Keratinocyte (primary cell): ENCODE measurements around the gene SMPD3. TPM values are rescaled to one million over a fixed set of nuclear protein-coding genes. Genes with fewer than 3 reads are reported as not detected.
A peak's percentile ranks its signal among the peaks of the same experiment; 100 is the strongest.

Experiments
- DNase-seq: peaks from one replicate; pipeline ENCODE4 v3.0.0-alpha.2; 2011; ENCODE audit warnings: low read depth, missing footprints, low spot score
- FAIRE-seq: peaks from 2 replicates; lab custom pipeline; 2011; peaks lifted over from hg19 to GRCh38; lab: Jason Lieb, UNC
- H2AFZ ChIP-seq: 2 replicates; pipeline ENCODE4 v1.6.0; 2012; ENCODE audit warnings: low read length, control low read depth, inconsistent platforms; ENCODE audit not compliant: control insufficient read depth
- H3K27ac ChIP-seq: 2 replicates; pipeline ENCODE4 v1.5.1; 2011; ENCODE audit warnings: low read length; ENCODE audit not compliant: control insufficient read depth, insufficient read depth
- H3K27me3 ChIP-seq: 3 replicates; pipeline ENCODE4 v1.6.0; 2011; ENCODE audit warnings: low read length; ENCODE audit not compliant: control insufficient read depth, insufficient read depth; ENCODE audit errors: extremely low read depth
- H3K36me3 ChIP-seq, 2 experiments: 2 replicates in 1 of 2; 3 replicates in 1 of 2; pipeline ENCODE4 v1.5.1; 2011; ENCODE audit warnings: low read length in 2 of 2, mild to moderate bottlenecking in 1 of 2; ENCODE audit not compliant: control insufficient read depth in 2 of 2, insufficient read depth in 2 of 2; ENCODE audit errors: extremely low read depth in 1 of 2
- H3K4me1 ChIP-seq: 3 replicates; pipeline ENCODE4 v1.5.1; 2011; ENCODE audit warnings: low read length; ENCODE audit not compliant: control insufficient read depth, insufficient read depth; ENCODE audit errors: extremely low read depth
- H3K4me2 ChIP-seq: 3 replicates; pipeline ENCODE4 v1.6.0; 2011; ENCODE audit warnings: low read depth, low read length; ENCODE audit not compliant: control insufficient read depth, insufficient read depth; ENCODE audit errors: extremely low read depth
- H3K4me3 ChIP-seq, 3 experiments: fragments of 200-600 bp in 1 of 3; sonication (generic) in 1 of 3; 2 replicates in 2 of 3; 3 replicates in 1 of 3; pipeline ENCODE4 v1.5.1; 2011 to 2016; ENCODE audit warnings: low read length in 3 of 3, mild to moderate bottlenecking in 3 of 3, control low read depth in 2 of 3, inconsistent platforms in 1 of 3, low read depth in 1 of 3, mixed read lengths in 1 of 3, mixed run types in 1 of 3, moderate library complexity in 1 of 3; ENCODE audit not compliant: control insufficient read depth in 2 of 3, insufficient read depth in 2 of 3; ENCODE audit errors: extremely low read depth in 1 of 3
- H3K79me2 ChIP-seq: 2 replicates; pipeline ENCODE4 v1.6.0; 2012; ENCODE audit warnings: low read length; ENCODE audit not compliant: control insufficient read depth, insufficient read depth
- H3K9ac ChIP-seq: 3 replicates; pipeline ENCODE4 v1.6.0; 2011; ENCODE audit warnings: low read length; ENCODE audit not compliant: control insufficient read depth, insufficient read depth; ENCODE audit errors: extremely low read depth
- H3K9me1 ChIP-seq: 3 replicates; pipeline ENCODE4 v1.6.0; 2011; ENCODE audit warnings: low read length; ENCODE audit not compliant: control insufficient read depth, insufficient read depth; ENCODE audit errors: extremely low read depth
- H3K9me3 ChIP-seq: 2 replicates; pipeline ENCODE4 v1.5.1; 2012; ENCODE audit warnings: low read depth, low read length; ENCODE audit not compliant: control insufficient read depth
- H4K20me1 ChIP-seq: 3 replicates; pipeline ENCODE4 v1.6.0; 2011; ENCODE audit warnings: low read length; ENCODE audit not compliant: control insufficient read depth, insufficient read depth; ENCODE audit errors: extremely low read depth
- EZH2 ChIP-seq: IDR thresholded peaks from one replicate; pipeline ENCODE4 v1.6.1; 2012; ENCODE audit warnings: inconsistent platforms, mild to moderate bottlenecking, low read length, moderate library complexity
- dilution Hi-C: fragments of 300-500 bp; cut with MboI; formaldehyde crosslinking; loops from one replicate; pipeline ENCODE4 v1.7.0; 2020; ENCODE audit warnings: low sequenced_read_pairs; ENCODE audit not compliant: extremely low pct_ligation_motif_present
- polyA plus RNA-seq, 5 experiments: library from polyadenylated mRNA; depleted of rRNA in 3 of 5; stranded (reverse) in 3 of 5; stranded (forward) in 1 of 5; unstranded in 1 of 5; fragments of >200 nt; gene quantifications; 1 replicate in 1 of 5; 2 replicates in 3 of 5; 3 replicates in 1 of 5; pipeline versions ENCODE4 v1.2.1 to v1.2.3, GENCODE V29; 2011 to 2012; ENCODE audit warnings: missing spikeins in 2 of 5, low read depth in 1 of 5, low replicate concordance in 1 of 5
- TF ChIP-seq, protein P1 (sequence below), 3 experiments: IDR thresholded peaks in 1 of 3; conservative IDR thresholded peaks in 1 of 3; optimal IDR thresholded peaks in 1 of 3; 2 replicates in 2 of 3; 3 replicates in 1 of 3; pipeline versions ENCODE3 to v1.5.1; 2011; ENCODE audit warnings: low read length in 3 of 3, mild to moderate bottlenecking in 3 of 3, moderate library complexity in 2 of 3, control low read depth in 1 of 3, inconsistent platforms in 1 of 3; ENCODE audit not compliant: insufficient read depth in 2 of 3; ENCODE audit errors: extremely low read depth in 1 of 3

Gene SMPD3
- polyA plus RNA-seq, 1 donor (not counting 4 experiments of a cell fraction or from before 2014, with no cell fraction given), result 0.34 TPM

DNA sequence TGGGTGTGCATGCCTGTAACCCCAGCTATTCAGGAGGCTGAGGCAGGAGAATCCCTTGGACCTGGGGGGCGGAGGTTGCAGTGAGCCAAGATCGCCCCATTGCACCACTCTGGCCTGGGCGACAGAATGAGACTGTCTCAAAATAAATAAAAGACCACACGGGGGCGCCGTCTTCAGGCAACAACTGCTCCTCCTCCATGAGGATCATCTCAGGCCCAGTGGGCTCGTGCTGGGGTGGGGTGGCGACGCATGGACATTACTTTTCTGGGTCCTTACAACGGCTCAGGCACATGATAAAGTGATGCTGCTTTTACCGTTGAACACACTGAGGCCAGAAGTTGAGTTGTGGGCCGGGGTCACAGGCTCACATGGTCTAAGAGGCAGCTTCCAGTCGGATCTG is 81.3 kb downstream of the SMPD3 start:
- TF ChIP-seq EZH2, result no peak
- TF ChIP-seq, protein P1, sequence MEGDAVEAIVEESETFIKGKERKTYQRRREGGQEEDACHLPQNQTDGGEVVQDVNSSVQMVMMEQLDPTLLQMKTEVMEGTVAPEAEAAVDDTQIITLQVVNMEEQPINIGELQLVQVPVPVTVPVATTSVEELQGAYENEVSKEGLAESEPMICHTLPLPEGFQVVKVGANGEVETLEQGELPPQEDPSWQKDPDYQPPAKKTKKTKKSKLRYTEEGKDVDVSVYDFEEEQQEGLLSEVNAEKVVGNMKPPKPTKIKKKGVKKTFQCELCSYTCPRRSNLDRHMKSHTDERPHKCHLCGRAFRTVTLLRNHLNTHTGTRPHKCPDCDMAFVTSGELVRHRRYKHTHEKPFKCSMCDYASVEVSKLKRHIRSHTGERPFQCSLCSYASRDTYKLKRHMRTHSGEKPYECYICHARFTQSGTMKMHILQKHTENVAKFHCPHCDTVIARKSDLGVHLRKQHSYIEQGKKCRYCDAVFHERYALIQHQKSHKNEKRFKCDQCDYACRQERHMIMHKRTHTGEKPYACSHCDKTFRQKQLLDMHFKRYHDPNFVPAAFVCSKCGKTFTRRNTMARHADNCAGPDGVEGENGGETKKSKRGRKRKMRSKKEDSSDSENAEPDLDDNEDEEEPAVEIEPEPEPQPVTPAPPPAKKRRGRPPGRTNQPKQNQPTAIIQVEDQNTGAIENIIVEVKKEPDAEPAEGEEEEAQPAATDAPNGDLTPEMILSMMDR (optimal IDR thresholded peaks at IDR 0.05 in 1 of 3, IDR thresholded peaks at IDR 0.05 in 1 of 3, conservative IDR thresholded peaks at IDR 0.05 in 1 of 3; ENCODE audit: extremely low read depth in 1 of 3, insufficient read depth in 2 of 3, low read length in 3 of 3), result peak; percentile 30 to 62 (median 59)
- peaks cover 38% of the 10 kb centered on the region for H3K27me3 ChIP-seq
- H3K79me2 ChIP-seq, result no peaks in the 10 kb centered on the region
- H3K36me3 ChIP-seq, result no peaks in the 10 kb centered on the region
- H3K9me1 ChIP-seq, result no peaks in the 10 kb centered on the region
- no peak overlapping the region for H3K9ac ChIP-seq
- no peak for DNase-seq
- FAIRE-seq, result no peak
- H3K27ac ChIP-seq, result no peak overlapping the region
- H3K9me3 ChIP-seq, result no peaks in the 10 kb centered on the region
- dilution Hi-C loops, result no loop called here
- H3K4me3 ChIP-seq, result no peak overlapping the region
- no peaks in the 10 kb centered on the region for H3K4me1 ChIP-seq
- no peaks in the 10 kb centered on the region for H4K20me1 ChIP-seq
- no peak overlapping the region for H3K4me2 ChIP-seq
- no peak overlapping the region for H2AFZ ChIP-seq

DNA sequence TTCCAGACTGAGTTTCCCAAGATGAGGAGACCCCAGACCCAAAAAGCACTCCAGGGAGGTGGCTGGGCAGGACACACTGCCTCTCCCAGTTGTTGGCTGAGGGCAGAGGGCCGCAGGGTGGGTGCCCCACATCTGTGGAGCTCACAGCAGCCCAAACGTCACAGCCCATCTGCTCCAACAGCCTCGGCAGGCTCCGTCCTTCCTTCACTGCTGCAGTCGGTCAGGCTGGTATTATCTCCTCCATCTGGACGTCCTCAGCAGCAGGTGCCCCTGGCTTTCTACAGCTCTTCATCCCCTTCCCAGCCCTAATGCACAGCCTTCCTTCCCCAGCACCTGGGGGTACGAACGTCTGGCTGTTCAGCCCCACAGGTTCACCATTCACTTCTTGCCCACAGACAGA is 82.2 kb downstream of the SMPD3 start:
- Histone ChIP-seq H2AFZ (no peak overlapping the region), H4K20me1 (no peaks in the 10 kb centered on the region), H3K4me1 (no peaks in the 10 kb centered on the region), H3K9me3 (no peaks in the 10 kb centered on the region), H3K36me3 (no peaks in the 10 kb centered on the region), H3K27me3 (peaks cover 38% of the 10 kb centered on the region), H3K4me3 (no peak overlapping the region), H3K79me2 (no peaks in the 10 kb centered on the region), H3K4me2 (no peak overlapping the region), H3K9ac (no peak overlapping the region), H3K27ac (no peak overlapping the region), H3K9me1 (no peaks in the 10 kb centered on the region)
- DNase-seq, result no peak
- TF ChIP-seq, protein P1 (optimal IDR thresholded peaks at IDR 0.05 in 1 of 3, IDR thresholded peaks at IDR 0.05 in 1 of 3, conservative IDR thresholded peaks at IDR 0.05 in 1 of 3; ENCODE audit: extremely low read depth in 1 of 3, insufficient read depth in 2 of 3, low read length in 3 of 3), result no peak
- TF ChIP-seq EZH2, result no peak
- dilution Hi-C loops, result no loop called here
- no peak for FAIRE-seq
